CD4-positive, alpha-beta T cell treated with Interleukin-15 for 1 hour (primary cell): ENCODE measurements around the gene YY1.
"Not testable (repeated sequence)": the region's sequence is repeated elsewhere in the genome, so short reads cannot be mapped to it uniquely, and the experiment has no call there.

Experiments used
- DNase-seq: peaks from one replicate; pipeline ENCODE4 v3.0.0-alpha.2; 2020

Gene YY1

GRCh38 chr14:100213956-100214769 lies 24.8 kb upstream of the YY1 start:
- peak; percentile 90 for DNase-seq

GRCh38 chr14:100214770-100215083 lies 24.2 kb upstream of the YY1 start:
- DNase-seq = no peak

DNA sequence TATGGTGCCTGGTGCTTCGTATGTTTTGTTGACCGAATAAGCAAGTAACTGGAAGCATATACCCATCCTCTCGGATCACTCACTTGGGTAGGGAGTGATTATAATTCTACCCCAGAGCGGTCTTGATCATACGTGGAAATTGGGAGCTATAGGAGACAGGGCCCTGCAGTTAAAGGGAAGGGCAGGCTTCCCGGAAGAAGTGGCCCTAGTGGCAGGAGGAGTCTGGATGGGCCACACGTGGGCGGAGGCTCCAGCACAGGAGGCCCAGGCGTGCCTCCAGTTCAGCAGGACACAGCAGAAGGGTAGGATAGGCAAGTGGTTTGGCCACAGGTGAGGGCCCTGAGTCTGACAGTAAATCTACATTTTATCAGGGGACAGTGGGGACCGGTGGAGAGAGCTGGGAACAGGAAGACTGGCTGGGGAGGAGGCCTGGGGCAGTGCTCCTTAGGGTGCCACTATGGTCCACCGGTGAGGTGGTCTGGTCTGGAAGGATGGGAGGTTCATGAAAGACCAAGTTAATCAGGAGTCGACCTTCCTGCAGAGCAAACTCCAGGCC lies 23.5 kb upstream of the YY1 start:
- DNase-seq = no peak

- no peak for DNase-seq
Observed at GRCh38 chr14:100219126-100219785, 19.7 kb upstream of the YY1 start.

DNA sequence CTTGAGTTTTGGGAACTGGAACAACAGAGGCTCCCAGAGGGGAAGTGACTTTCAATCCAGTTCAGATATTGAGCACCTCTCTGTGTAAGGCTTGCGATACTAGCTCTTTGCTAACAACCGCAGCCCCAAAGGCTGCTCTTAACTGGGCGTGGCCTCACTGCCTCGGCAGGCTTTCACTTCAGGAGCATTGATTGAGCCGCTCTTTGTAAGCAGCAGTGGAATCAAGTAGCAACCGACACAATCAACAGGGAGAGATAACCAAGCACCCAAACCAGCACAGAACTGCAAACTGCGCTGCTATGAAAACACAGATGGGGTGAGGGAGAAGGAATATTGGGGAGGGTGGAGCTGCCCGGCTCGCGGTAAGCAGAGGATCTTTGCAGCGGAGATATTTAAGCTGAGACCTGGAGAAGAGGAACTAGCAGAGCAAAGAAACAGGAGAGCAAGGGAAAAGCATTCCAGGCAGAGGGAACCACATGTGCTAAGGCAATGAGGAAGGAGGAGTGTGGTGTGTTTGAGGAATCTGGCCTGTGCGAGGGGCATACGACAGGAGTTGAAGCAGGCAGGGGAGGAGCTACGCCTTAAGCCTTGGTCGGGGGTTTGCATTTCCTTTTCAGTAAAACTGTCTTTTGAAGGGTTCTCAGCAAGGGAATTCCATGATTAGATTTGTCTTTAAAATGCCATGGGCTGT lies 17.3 kb upstream of the YY1 start:
- peak; percentile 69 for DNase-seq

DNA sequence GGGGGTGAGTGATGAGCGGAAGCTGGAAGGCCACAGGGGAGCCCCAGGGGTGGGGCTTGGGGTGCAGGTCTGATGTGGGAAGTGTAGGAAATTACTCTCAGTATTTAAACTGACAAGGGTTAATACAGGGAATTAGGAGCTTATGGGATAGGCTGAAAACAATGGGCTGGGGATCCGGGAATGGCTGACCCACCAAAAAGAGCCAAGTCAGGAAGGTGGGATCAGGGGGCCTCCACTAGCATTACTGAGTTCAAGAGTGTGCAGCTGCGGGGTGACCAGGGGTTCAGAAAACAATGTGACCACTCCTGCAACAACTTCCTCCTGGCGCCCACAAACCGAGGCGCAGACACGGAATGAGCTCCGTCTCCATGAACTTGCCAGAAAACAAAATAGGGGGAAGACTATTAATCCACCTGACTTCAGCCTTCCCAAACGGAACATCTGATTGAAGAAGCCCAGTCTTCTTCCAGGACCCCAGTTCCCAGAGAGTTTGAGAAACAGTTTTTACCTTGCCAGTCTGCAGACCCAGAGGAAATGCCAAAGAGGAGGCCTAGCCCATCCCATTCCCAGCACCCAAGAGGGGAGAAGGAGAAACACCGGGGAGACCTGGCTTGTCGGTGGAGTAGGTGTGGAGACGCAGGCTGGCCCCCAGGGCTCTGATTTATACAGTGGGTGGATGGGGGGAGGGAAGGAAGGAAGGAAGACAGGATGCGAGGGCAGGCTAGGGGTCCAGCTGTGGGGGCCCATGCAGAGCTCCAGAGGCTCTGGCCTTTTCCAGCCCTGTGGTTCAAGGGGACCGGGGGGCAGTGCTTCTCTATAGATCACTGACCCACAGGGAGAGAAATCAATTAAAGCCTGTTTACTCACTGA lies 16.5 kb upstream of the YY1 start:
- DNase-seq = no peak

GRCh38 chr14:100223332-100224201 lies 15.4 kb upstream of the YY1 start:
- no peak for DNase-seq

DNA sequence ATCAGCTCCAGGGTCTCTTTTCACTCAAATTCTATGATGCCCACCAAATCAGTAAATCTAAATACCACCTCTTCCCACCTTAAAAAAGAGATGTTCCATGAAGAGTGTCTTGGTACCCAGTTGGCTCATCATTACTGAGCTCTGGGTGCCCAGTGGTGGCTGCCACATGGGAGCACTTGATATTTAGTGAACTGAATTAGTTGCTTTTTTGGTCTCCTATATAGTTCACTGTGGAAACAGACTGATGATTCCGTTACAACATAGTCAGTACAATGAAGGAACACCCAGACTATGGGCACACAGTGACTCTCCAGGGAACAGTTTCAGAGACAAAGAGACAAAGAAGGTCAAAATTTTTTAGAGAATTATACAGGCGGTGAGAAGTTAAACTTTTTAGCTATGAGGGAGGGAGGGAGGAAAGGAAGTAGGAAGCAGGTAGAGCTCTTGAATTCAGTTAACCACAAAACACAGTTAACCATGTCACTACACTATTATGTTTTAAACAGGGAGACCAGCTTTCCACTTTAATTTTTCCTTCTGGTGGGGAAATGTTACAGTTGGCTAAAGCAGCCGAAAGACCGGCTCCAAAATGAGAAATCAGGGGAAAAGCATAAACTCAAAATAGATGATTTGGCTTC lies 14.6 kb upstream of the YY1 start:
- no peak for DNase-seq

- DNase-seq = no peak
Observed at GRCh38 chr14:100225169-100225568, 13.8 kb upstream of the YY1 start.

GRCh38 chr14:100230361-100230760 lies 8.6 kb upstream of the YY1 start:
- DNase-seq = no peak

DNA sequence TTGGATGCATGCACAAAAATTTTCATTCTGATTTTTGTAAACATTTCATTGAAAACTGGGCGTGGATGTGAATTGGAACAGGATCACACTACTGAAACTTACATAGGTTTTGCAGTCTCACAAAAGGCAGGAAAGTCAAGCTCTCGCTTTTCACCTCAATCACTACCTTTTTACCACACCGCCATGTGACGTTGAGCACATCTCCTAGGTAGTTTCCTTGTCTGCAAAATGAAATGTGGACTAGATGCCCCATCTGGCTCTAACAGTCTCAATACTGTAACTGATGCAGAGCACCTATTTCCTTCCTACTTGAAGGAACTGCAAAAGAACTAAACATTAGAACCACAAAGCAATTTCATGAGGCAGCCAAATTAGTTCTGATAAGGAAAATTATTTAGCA lies 4.4 kb upstream of the YY1 start:
- DNase-seq = no peak

DNA sequence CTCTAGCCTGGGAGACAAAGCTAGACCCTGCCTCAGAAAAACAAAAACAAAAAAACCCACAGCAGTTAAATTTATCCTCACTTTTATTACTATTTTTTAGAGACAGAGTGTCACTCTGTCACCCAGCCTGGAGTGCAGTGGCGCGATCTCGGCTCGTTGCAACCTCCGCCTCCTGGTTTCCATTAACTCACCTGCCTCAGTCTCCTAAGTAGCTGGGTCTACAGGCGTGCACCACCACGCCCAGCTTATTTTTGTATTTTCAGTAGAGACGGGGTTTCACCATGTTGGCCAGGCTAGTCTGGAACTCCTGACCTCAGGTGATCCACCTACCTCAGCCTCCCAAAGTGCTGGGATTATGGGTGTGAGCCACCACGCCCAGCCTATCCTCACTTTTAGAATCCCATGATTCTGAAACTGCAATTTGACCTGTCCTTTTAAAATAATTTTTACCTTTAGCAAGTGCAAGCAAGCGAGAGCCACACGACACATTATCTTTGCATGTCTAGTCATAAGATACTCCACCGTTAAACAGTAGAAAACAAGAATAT lies 2.6 kb upstream of the YY1 start:
- not testable (repeated sequence) for DNase-seq

DNA sequence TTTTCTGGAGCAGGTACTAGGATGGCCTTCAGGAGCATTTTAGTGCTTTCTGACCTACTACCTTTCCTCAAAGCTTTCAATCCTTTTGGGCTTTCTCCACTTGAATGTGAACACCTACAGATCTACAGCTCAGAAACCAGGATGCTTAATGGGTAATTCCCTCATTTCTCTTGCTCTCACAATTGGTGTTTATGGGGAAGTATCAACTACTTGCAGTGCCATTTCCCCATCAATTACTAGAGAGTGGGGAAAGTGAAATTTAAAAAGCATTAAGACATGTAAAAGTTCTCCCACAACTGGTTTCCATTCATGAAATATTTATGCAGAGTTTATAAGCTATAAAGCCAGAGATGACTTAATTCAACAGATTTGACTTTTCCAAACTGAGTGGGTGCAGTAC lies 2.1 kb upstream of the YY1 start:
- no peak for DNase-seq

DNA sequence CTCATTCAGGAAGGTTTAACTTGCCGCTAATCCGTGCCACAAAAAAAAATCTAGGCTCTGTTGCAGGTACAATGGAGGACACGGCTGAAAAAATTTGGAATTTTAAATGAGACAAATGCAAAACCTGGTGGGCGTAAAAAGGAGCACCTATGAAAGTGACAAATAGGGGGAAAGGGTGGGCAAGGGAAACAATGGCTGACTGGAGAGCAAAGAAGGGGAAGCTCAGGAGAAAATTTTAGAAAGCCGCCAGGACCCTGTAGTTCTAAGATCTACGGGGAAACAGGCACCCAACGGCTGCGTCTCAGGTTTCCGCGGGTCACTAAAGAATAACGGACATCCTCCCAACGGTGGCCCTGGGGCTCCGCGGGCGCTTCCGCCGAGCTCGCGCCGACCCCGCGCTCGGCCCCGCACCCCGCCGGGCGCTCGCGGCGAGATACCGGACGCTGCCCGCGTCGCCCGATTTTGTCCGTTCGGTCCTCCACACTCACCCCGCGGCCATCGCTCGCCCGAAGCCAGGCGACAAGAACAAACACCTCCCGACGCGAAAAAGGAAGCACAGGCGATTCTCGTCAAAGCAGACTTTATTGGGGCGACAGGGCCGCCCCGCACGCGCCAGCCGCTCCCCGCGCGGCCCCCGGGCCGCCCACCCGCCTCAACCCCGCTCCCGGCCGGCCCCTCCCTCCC lies 1.1 kb upstream of the YY1 start:
- DNase-seq = peak; percentile 46

- DNase-seq = no peak
Observed at GRCh38 chr14:100239211-100239839, 381 bp downstream of the YY1 start.

DNA sequence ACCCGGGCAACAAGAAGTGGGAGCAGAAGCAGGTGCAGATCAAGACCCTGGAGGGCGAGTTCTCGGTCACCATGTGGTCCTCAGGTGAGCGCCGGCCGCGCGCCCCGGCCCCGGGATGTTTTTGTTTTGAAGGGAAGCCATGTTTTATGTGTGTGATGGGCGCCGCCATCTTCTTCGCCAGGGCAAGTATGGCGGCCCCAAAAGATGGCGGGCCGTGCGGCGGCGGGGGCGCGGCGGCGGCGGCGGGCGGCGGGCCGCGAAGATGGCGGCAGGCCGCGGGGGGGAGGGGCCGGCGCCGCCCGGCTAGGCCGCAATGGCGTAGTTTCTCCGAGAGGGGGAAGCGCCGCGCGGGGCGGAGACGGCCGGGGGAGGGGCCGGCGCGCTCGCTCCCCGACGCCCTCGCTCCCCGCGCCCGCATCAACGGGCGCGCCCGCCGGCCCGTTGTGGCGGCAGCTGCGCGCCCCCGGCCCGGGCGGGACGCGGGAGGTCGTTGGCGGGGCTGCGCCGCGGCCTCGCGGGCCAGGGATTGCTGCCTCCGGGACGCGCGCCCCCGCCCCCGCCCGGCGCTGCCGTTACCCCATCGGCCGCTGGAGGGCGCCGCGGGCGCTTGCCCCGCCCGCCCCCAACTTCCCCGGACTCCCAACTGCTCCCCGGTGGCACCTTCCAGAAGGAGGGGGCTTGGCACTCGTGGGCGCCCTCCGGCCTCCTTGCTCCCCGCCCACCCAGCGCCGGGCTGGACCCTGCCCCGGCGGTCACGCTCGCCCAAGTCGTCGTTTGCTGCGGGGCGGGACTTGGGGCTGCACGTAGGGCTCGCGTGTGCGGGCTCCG lies 1.1 kb downstream of the YY1 start:
- DNase-seq = peak; percentile 88

DNA sequence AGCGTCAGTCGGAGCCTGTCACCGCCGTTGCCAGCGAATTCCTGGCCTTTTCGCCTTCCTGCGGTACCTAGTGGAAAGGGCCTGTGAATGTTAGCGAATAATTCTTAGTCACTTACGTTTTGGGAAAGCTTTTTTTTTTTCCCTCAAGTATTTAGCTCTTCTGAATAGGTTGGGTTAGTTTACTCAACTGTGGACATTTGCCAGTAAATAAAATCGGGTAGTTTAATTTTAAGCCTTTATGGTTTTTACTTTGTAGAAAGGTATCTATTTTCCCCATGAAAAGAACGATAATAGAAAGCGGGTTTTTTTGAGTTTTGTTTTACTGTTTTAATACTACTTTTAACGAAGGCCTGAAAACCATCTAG lies 1.7 kb downstream of the YY1 start:
- DNase-seq = no peak

DNA sequence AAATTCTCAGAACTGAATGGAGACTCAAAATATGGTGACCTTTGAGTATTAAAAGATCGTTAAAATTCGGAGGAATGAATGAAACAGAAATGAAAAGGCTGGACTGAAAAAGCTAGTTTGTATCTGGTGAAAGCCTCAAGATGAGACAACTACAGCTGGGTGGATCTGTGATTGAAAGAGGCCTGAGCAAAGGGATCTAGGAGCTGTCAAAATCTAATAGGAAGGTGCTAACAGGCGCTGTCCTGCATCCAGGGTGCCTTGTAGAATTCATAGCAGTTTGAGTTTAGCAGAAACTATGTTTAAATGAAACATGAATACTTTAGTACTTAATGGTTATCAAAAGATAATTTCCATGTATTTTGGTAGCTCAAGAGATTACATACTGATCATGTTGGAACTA lies 2.3 kb downstream of the YY1 start:
- no peak for DNase-seq

DNA sequence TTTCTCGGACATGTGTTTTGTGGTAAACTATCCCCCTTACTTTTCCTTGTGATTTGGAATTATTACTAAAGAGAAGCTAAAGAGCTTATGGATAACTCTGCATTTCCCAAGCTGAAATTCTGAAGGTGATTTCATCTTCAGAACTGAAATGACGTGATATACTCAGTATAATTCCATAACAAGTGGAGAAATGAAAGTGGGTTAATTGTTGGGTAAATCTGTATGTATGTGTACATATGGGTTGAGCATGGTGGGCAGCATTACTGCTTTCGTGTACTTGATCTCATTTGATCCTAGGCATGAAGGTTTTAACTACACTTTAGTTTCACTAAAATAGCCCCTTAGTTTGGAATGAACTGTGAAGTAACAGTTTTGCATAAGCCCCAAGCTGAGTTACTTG lies 4.1 kb downstream of the YY1 start:
- DNase-seq = no peak
